ENCODE results near the gene ARSD. TPM values are rescaled to one million over a fixed set of nuclear protein-coding genes. Genes with fewer than 3 reads are reported as not detected.
A peak's percentile ranks its signal among the peaks of the same experiment; 100 is the strongest.
"Not testable (repeated sequence)": the region's sequence is repeated elsewhere in the genome, so short reads cannot be mapped to it uniquely, and the experiment has no call there.

Gene ARSD
- total RNA-seq, 2 donors from 2014 or later = 4.9 to 15.7 TPM

DNA sequence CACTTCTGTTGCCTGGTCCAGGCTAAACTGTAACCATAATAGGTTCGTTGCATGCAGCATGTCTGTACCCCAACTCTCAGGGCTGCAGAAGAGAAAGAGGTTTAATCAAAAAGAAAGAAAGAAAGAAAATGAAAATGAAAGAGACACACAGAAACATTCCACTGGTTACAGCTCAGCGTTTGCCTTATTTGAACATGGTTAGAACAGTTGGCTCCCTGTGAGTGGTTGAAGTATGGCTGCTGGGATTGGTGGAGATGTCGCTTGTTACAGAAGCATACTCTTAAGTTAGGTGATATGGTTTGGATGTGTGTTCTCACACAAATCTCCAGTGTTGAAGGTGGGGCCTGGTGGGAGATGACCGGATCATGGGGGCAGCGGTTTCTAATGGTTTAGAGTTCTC, 36.3 kb downstream of the ARSD start:
- peak; percentile 26 for DNase-seq
- peak overlapping the region; percentile 62 for H3K4me3 ChIP-seq (ENCODE audit: low read length)
- no peak overlapping the region for H3K27ac ChIP-seq (ENCODE audit: low read depth, low read length)
- no peak overlapping the region for H3K4me3 Mint-ChIP-seq
- 96% methylated on average over 5 of the region's 5 CpGs; no CpG with 5 or more reads in 1 of the 2 experiments for WGBS, 2 experiments (ENCODE audit: insufficient coverage in 1 of 2, insufficient read length in 1 of 2)
- peaks cover 24% of the 10 kb centered on the region for H3K36me3 Mint-ChIP-seq (ENCODE audit: low read depth)
- peaks cover 22% of the 10 kb centered on the region for H3K36me3 ChIP-seq (ENCODE audit: control insufficient read depth, insufficient read depth, low read length)
- H3K9me3 ChIP-seq (ENCODE audit: control insufficient read depth, low read length) = no peaks in the 10 kb centered on the region
- no peaks in the 10 kb centered on the region for H3K9me3 Mint-ChIP-seq
- H3K27ac Mint-ChIP-seq = no peak overlapping the region
- no peaks in the 10 kb centered on the region for H3K4me1 ChIP-seq (ENCODE audit: control insufficient read depth, insufficient read depth, low read length)
- TF ChIP-seq, protein P1, sequence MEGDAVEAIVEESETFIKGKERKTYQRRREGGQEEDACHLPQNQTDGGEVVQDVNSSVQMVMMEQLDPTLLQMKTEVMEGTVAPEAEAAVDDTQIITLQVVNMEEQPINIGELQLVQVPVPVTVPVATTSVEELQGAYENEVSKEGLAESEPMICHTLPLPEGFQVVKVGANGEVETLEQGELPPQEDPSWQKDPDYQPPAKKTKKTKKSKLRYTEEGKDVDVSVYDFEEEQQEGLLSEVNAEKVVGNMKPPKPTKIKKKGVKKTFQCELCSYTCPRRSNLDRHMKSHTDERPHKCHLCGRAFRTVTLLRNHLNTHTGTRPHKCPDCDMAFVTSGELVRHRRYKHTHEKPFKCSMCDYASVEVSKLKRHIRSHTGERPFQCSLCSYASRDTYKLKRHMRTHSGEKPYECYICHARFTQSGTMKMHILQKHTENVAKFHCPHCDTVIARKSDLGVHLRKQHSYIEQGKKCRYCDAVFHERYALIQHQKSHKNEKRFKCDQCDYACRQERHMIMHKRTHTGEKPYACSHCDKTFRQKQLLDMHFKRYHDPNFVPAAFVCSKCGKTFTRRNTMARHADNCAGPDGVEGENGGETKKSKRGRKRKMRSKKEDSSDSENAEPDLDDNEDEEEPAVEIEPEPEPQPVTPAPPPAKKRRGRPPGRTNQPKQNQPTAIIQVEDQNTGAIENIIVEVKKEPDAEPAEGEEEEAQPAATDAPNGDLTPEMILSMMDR (conservative IDR thresholded peaks at IDR 0.05) = no peak
- peaks cover 56% of the 10 kb centered on the region for H3K4me1 Mint-ChIP-seq
- H3K9ac ChIP-seq (ENCODE audit: extremely low read depth, low read length, poor library complexity, severe bottlenecking) = no peak overlapping the region
- H3K27me3 ChIP-seq (ENCODE audit: control insufficient read depth, insufficient read depth, low read length, poor library complexity, severe bottlenecking) = no peaks in the 10 kb centered on the region
- no peaks in the 10 kb centered on the region for H3K27me3 Mint-ChIP-seq (ENCODE audit: insufficient read depth)

DNA sequence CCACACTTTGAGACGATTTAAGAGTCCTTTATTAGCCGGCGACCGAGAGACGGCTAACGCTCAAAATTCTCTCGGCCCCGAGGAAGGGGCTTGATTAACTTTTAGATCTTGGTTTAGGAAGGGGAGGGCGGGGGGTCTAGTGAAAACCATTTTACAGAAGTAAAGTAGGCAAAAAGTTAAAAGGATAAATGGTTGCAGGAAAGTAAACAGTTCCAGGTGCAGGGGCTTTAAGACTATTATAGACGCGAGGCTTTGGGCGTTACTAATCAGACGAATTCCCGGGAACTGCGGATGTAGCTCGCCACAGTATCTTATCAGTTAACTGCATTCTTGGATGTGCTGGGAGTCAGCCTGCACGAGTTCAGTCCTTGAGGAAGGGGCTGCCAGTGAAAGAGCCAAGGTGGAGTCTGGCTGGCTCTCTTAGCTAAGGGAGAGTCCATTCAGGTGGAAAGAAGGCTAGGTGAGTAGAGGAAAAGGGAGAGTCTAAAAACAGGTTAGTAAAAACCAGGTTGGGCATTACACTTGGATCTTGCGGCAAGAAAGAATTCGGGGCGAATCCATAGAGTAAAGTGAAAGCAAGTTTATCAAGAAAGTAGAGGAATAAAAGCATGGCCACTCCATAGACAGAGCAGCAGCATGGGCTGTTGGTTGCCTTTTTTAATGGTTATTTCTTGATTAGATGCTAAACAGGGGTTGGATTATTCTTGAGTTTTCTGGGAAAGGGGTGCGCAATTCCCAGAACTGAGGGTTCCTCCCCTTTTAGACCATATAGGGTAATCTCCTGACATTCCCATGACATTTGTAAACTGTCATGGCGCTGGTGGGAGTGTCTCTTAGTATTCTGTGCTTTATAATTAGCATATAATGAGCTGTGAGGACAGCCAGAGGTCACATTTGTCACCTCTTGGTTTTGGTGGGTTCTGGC, 38.3 kb downstream of the ARSD start:
- H3K27ac Mint-ChIP-seq = peak overlapping the region; percentile 96
- Histone ChIP-seq H3K9ac (ENCODE audit: extremely low read depth, low read length, poor library complexity, severe bottlenecking) (peak overlapping the region; percentile 92), H3K4me3 (ENCODE audit: low read length) (peak overlapping the region; percentile 73), H3K36me3 (ENCODE audit: control insufficient read depth, insufficient read depth, low read length) (peaks cover 22% of the 10 kb centered on the region), H3K27ac (ENCODE audit: low read depth, low read length) (peak overlapping the region; percentile 68)
- WGBS, 2 experiments (ENCODE audit: insufficient coverage in 1 of 2, insufficient read length in 1 of 2) = 48 to 67% methylated on average over 7 to 12 of the region's 22 CpGs
- DNase-seq = peak; percentile 44
- H3K9me3 ChIP-seq (ENCODE audit: control insufficient read depth, low read length); H3K27me3 Mint-ChIP-seq (ENCODE audit: insufficient read depth); H3K9me3 Mint-ChIP-seq; H3K4me1 ChIP-seq (ENCODE audit: control insufficient read depth, insufficient read depth, low read length); H3K27me3 ChIP-seq (ENCODE audit: control insufficient read depth, insufficient read depth, low read length, poor library complexity, severe bottlenecking): not testable (repeated sequence)
- peaks cover 47% of the 10 kb centered on the region for H3K4me1 Mint-ChIP-seq
- H3K4me3 Mint-ChIP-seq = peak overlapping the region; percentile 43
- H3K36me3 Mint-ChIP-seq (ENCODE audit: low read depth) = peaks cover 36% of the 10 kb centered on the region

DNA sequence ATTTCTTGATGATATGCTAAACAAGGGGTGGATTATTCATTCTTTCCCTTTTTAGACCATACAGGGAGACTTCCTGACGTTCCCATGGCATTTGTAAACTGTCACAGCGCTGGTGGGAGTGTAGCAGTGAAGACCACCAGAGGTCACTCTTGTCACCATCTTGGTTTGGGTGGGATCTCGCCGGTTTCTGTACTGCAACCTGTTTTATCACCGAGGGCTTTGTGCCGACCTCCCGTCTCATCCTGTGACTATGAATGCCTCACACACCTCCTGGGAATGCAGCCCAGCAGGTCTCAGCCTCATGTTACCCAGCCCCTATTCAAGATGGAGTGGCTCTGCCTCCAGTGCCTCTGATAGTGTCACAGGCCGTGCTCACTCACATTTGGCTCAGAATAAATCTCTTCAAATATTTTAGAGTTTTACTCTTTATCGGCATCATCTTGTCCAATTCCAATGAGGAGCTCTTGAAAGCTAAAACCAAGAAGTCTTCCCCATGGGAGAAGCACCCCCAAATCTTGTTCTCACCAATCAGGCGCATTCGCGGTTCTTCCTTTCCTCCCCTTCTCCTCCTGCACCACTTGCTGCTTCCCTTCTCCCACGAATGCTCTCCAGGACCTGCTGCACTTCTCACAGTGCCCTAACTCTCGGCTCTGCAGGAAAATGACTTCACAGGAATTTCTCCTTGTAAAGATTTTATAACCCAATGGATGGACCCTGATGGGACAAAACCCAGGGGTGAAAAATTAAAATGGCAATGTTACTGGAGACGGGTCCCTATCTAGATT, 39.2 kb downstream of the ARSD start:
- peak overlapping the region; percentile 43 for H3K4me3 Mint-ChIP-seq
- peak; percentile 90 for DNase-seq
- peak overlapping the region; percentile 96 for H3K27ac Mint-ChIP-seq
- WGBS, 2 experiments (ENCODE audit: insufficient coverage in 1 of 2, insufficient read length in 1 of 2) = 22 to 37% methylated on average over 6 to 14 of the region's 15 CpGs
- peak overlapping the region; percentile 68 for H3K27ac ChIP-seq (ENCODE audit: low read depth, low read length)
- peak overlapping the region; percentile 80 for H3K9ac ChIP-seq (ENCODE audit: extremely low read depth, low read length, poor library complexity, severe bottlenecking)
- not testable (repeated sequence) for H3K27me3 Mint-ChIP-seq (ENCODE audit: insufficient read depth); H3K9me3 Mint-ChIP-seq; H3K4me1 ChIP-seq (ENCODE audit: control insufficient read depth, insufficient read depth, low read length); H3K9me3 ChIP-seq (ENCODE audit: control insufficient read depth, low read length); H3K27me3 ChIP-seq (ENCODE audit: control insufficient read depth, insufficient read depth, low read length, poor library complexity, severe bottlenecking)
- TF ChIP-seq, protein P1 (conservative IDR thresholded peaks at IDR 0.05) = peak; percentile 81
- H3K4me3 ChIP-seq (ENCODE audit: low read length) = peak overlapping the region; percentile 58
- H3K36me3 ChIP-seq (ENCODE audit: control insufficient read depth, insufficient read depth, low read length) = peaks cover 18% of the 10 kb centered on the region
- peaks cover 44% of the 10 kb centered on the region for H3K4me1 Mint-ChIP-seq
- peaks cover 37% of the 10 kb centered on the region for H3K36me3 Mint-ChIP-seq (ENCODE audit: low read depth)

Data from endodermal cell (in vitro differentiated cells).